IMR-90 (cell line): ENCODE results near the gene MUC7. TPM values are rescaled to one million over a fixed set of nuclear protein-coding genes. Genes with fewer than 3 reads are reported as not detected.

Source experiments
- polyA plus RNA-seq, 3 experiments: library from polyadenylated mRNA; depleted of rRNA; stranded (reverse); fragments of >200 nt; gene quantifications; 2 replicates each; pipeline ENCODE4 v1.2.3, GENCODE V29; 2012; ENCODE audit warnings: low replicate concordance in 1 of 3
- total RNA-seq: library from RNA; depleted of rRNA; stranded (reverse); fragments of >200 nt; gene quantifications from 2 replicates; pipeline ENCODE4 v1.2.3, GENCODE V29; 2012; rRNA removed

MUC7 gene
- total and polyA plus RNA-seq, 2 of the 4 experiments (the other 2 are of a cell fraction) = not detected

Other genes starting within 250 kb of the MUC7 start
- not detected in 2 replicates for gene FDCSP, start 246.1 kb upstream of the MUC7 start, total RNA-seq
- not detected in 2 replicates for gene FDCSP, start 246.1 kb upstream of the MUC7 start, polyA plus RNA-seq (2012; rRNA removed)
- not detected in 2 replicates for gene CSN3, start 229.6 kb upstream of the MUC7 start, total RNA-seq
- not detected in 2 replicates for gene CSN3, start 229.6 kb upstream of the MUC7 start, polyA plus RNA-seq (2012; rRNA removed)
- gene CABS1, start 137.2 kb upstream of the MUC7 start, total RNA-seq = not detected in 2 replicates
- not detected in 2 replicates for gene CABS1, start 137.2 kb upstream of the MUC7 start, polyA plus RNA-seq (2012; rRNA removed)
- not detected in 2 replicates for gene SMR3A, start 111.4 kb upstream of the MUC7 start, total RNA-seq
- not detected in 2 replicates for gene SMR3A, start 111.4 kb upstream of the MUC7 start, polyA plus RNA-seq (2012; rRNA removed)
- gene SMR3B, start 89.1 kb upstream of the MUC7 start, total RNA-seq = not detected in 2 replicates
- not detected in 2 replicates for gene SMR3B, start 89.1 kb upstream of the MUC7 start, polyA plus RNA-seq (2012; rRNA removed)
- not detected in 2 replicates for gene OPRPN, start 74.3 kb upstream of the MUC7 start, total RNA-seq
- gene OPRPN, start 74.3 kb upstream of the MUC7 start, polyA plus RNA-seq (2012; rRNA removed) = not detected in 2 replicates
- gene AMTN, start 46.4 kb downstream of the MUC7 start, total RNA-seq = not detected in 2 replicates
- not detected in 2 replicates for gene AMTN, start 46.4 kb downstream of the MUC7 start, polyA plus RNA-seq (2012; rRNA removed)
- gene AMBN, start 120.1 kb downstream of the MUC7 start, total RNA-seq = not detected in 2 replicates
- not detected in 2 replicates for gene AMBN, start 120.1 kb downstream of the MUC7 start, polyA plus RNA-seq (2012; rRNA removed)
- under 0.01 and 0.28 TPM in 2 replicates for gene ENAM, start 156.5 kb downstream of the MUC7 start, total RNA-seq
- gene ENAM, start 156.5 kb downstream of the MUC7 start, polyA plus RNA-seq (2012; rRNA removed) = 0.01 and 0.10 TPM in 2 replicates
- 0.72 and 0.83 TPM in 2 replicates for gene JCHAIN, start 194.3 kb downstream of the MUC7 start, total RNA-seq
- 0.49 and 0.86 TPM in 2 replicates for gene JCHAIN, start 194.3 kb downstream of the MUC7 start, polyA plus RNA-seq (2012; rRNA removed)
- gene UTP3, start 216.3 kb downstream of the MUC7 start, total RNA-seq = 14.9 and 26.1 TPM in 2 replicates
- gene UTP3, start 216.3 kb downstream of the MUC7 start, polyA plus RNA-seq (2012; rRNA removed) = 29.8 and 30.7 TPM in 2 replicates
- 28.9 and 41.1 TPM in 2 replicates for gene RUFY3, start 249.8 kb downstream of the MUC7 start, total RNA-seq
- 19.6 and 20.3 TPM in 2 replicates for gene RUFY3, start 249.8 kb downstream of the MUC7 start, polyA plus RNA-seq (2012; rRNA removed)